ENCODE results near the gene INO80E. TPM values are rescaled to one million over a fixed set of nuclear protein-coding genes. Genes with fewer than 3 reads are reported as not detected.

The INO80E gene
- total and polyA plus RNA-seq, 2 donors (not counting 1 experiment from before 2014, with no cell fraction given), result 103 to 113 TPM

DNA sequence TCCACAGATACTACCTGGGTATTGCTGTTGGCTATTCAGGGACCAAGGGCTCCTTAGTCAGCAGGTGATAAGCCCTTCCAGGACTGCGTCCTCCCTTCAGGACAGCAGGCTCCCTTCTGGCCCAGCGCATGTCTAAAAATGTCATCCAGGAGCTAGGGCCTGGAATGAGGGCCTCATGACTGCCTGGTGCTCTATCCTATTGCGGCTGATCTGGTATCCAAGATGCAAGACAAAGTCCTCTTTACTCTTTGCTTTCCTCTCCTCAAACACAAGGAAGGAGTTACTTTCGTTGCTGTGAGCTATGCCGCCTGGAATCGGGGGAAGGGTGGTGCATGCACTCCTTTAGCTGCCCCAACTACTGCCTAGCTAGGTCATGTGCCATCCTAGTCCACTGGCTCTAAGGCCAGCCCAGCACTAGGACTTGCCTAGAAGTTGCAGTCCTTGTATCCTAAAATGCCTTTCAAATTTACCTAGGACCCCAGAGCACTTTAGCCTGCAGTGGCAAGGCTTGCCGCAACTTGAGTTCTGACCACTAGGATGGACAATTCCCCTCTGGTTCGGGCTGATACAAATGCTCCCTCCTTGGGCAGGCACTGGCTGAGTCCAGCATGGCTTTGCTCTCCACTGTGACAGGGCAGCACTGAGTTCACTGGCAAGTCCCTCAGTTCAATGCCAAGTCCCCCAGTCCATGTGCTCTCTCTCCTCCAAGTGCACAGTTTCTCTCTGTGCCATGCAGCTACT, 44.2 kb upstream of the INO80E start:
- H3K4me3 ChIP-seq (ENCODE audit: control extremely low read depth in 1 of 5, extremely low read depth in 1 of 5, insufficient read depth in 1 of 5, low read depth in 2 of 5, low read length in 4 of 5), result no peak overlapping the region
- H4K20me1 ChIP-seq (ENCODE audit: control insufficient read depth, insufficient read depth, low read length, poor library complexity, severe bottlenecking), result no peaks in the 10 kb centered on the region
- H3K79me2 ChIP-seq (ENCODE audit: control insufficient read depth, insufficient read depth, low read length), result no peaks in the 10 kb centered on the region
- POLR2A ChIA-PET, result no interaction called here
- H3K9me3 Mint-ChIP-seq (ENCODE audit: insufficient read depth), result peaks cover 5% of the 10 kb centered on the region
- no peaks in the 10 kb centered on the region for H3K27me3 ChIP-seq (replicated peaks in 1 of 4; ENCODE audit: control extremely low read depth in 1 of 4, control insufficient read depth in 3 of 4, insufficient read depth in 4 of 4, low read length in 3 of 4)
- no peak overlapping the region for H3K27ac Mint-ChIP-seq
- WGBS (ENCODE audit: insufficient coverage), result 94% methylated on average over 8 of the region's 8 CpGs
- peaks cover 0 to 9% (median 0%) of the 10 kb centered on the region in 3 donors for H3K9me3 ChIP-seq (ENCODE audit: control extremely low read depth in 1 of 3, control insufficient read depth in 2 of 3, insufficient read depth in 1 of 3, low read length in 2 of 3)
- H3K27me3 Mint-ChIP-seq, result peaks cover 10% of the 10 kb centered on the region
- DNase-seq (no peak), ATAC-seq (ENCODE audit: low read depth) (no peak)
- no peak overlapping the region for H3K4me2 ChIP-seq (replicated peaks; ENCODE audit: low read depth, low read length, poor library complexity, severe bottlenecking)
- CTCF ChIA-PET, result no interaction called here
- no peak overlapping the region for H2AFZ ChIP-seq (ENCODE audit: insufficient read depth, low read depth, low read length, poor library complexity, severe bottlenecking)
- TF ChIP-seq, protein P1, sequence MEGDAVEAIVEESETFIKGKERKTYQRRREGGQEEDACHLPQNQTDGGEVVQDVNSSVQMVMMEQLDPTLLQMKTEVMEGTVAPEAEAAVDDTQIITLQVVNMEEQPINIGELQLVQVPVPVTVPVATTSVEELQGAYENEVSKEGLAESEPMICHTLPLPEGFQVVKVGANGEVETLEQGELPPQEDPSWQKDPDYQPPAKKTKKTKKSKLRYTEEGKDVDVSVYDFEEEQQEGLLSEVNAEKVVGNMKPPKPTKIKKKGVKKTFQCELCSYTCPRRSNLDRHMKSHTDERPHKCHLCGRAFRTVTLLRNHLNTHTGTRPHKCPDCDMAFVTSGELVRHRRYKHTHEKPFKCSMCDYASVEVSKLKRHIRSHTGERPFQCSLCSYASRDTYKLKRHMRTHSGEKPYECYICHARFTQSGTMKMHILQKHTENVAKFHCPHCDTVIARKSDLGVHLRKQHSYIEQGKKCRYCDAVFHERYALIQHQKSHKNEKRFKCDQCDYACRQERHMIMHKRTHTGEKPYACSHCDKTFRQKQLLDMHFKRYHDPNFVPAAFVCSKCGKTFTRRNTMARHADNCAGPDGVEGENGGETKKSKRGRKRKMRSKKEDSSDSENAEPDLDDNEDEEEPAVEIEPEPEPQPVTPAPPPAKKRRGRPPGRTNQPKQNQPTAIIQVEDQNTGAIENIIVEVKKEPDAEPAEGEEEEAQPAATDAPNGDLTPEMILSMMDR (IDR thresholded peaks at IDR 0.05), result no peak
- no peak for TF ChIP-seq EZH2 (IDR thresholded peaks at IDR 0.05; ENCODE audit: borderline replicate concordance, insufficient read depth, low read depth, low read length, poor library complexity, severe bottlenecking)
- intact Hi-C loops (cut with micrococcal nuclease), result no loop called here
- no peaks in the 10 kb centered on the region for H3K36me3 ChIP-seq (replicated peaks in 1 of 2; ENCODE audit: control extremely low read depth in 1 of 2, control insufficient read depth in 1 of 2, extremely low read depth in 1 of 2, insufficient read depth in 2 of 2, low read length in 1 of 2)
- no peaks in the 10 kb centered on the region for H3K4me1 ChIP-seq (ENCODE audit: control insufficient read depth in 2 of 2, insufficient read depth in 2 of 2, low read length in 2 of 2)
- no peak overlapping the region for H3K27ac ChIP-seq (ENCODE audit: low read length in 2 of 2)
- no peaks in the 10 kb centered on the region for H3K4me1 Mint-ChIP-seq
- no peak overlapping the region for H3K9ac ChIP-seq (ENCODE audit: low read length)
- no peak overlapping the region for H3K4me3 Mint-ChIP-seq

DNA sequence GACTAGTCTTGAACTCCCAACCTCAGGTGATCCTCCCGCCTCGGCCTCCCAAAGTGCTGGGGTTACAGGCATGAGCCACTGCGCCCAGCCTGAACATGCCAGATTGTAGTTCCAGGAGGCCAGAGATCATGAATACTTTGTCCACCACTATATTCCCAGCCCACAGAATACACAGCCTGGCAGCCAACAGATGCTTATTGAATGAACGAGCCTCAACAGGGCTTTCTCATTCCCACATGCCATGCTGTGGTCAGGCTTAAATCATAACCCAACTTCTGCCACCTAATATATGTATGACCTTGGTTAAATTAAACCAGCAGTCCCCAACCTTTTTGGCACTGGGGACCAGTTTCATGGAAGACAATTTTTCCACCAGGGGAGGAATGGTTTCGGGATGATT, 37.3 kb upstream of the INO80E start:
- H3K4me2 ChIP-seq (replicated peaks; ENCODE audit: low read depth, low read length, poor library complexity, severe bottlenecking), result no peak overlapping the region
- POLR2A ChIA-PET, result no interaction called here
- intact Hi-C loops (cut with micrococcal nuclease), result no loop called here
- no peaks in the 10 kb centered on the region for H4K20me1 ChIP-seq (ENCODE audit: control insufficient read depth, insufficient read depth, low read length, poor library complexity, severe bottlenecking)
- no peak overlapping the region for H3K9ac ChIP-seq (ENCODE audit: low read length)
- Mint-ChIP-seq H3K4me3 (no peak overlapping the region), H3K4me1 (peaks cover 17% of the 10 kb centered on the region), H3K27me3 (no peaks in the 10 kb centered on the region), H3K27ac (no peak overlapping the region), H3K9me3 (ENCODE audit: insufficient read depth) (no peaks in the 10 kb centered on the region)
- H3K9me3 ChIP-seq (ENCODE audit: control extremely low read depth in 1 of 3, control insufficient read depth in 2 of 3, insufficient read depth in 1 of 3, low read length in 2 of 3), result no peaks in the 10 kb centered on the region
- no peaks in the 10 kb centered on the region for H3K27me3 ChIP-seq (replicated peaks in 1 of 4; ENCODE audit: control extremely low read depth in 1 of 4, control insufficient read depth in 3 of 4, insufficient read depth in 4 of 4, low read length in 3 of 4)
- no peak for TF ChIP-seq EZH2 (IDR thresholded peaks at IDR 0.05; ENCODE audit: borderline replicate concordance, insufficient read depth, low read depth, low read length, poor library complexity, severe bottlenecking)
- TF ChIP-seq, protein P1 (IDR thresholded peaks at IDR 0.05), result no peak
- CTCF ChIA-PET, result interaction anchor here (1.5 kb wide), 1 partner anchor 15 kb away, joined by 3 read pairs; no protein-coding TSS in a partner anchor
- no peak for ATAC-seq (ENCODE audit: low read depth)
- WGBS (ENCODE audit: insufficient coverage), result 100% methylated on average over 3 of the region's 5 CpGs
- H3K4me3 ChIP-seq (ENCODE audit: control extremely low read depth in 1 of 5, extremely low read depth in 1 of 5, insufficient read depth in 1 of 5, low read depth in 2 of 5, low read length in 4 of 5), result no peak overlapping the region
- H2AFZ ChIP-seq (ENCODE audit: insufficient read depth, low read depth, low read length, poor library complexity, severe bottlenecking), result no peak overlapping the region
- no peak for DNase-seq
- peaks cover 6% of the 10 kb centered on the region for H3K79me2 ChIP-seq (ENCODE audit: control insufficient read depth, insufficient read depth, low read length)
- no peak overlapping the region for H3K27ac ChIP-seq (ENCODE audit: low read length in 2 of 2)
- peaks cover 13 to 19% of the 10 kb centered on the region in 2 donors for H3K4me1 ChIP-seq (ENCODE audit: control insufficient read depth in 2 of 2, insufficient read depth in 2 of 2, low read length in 2 of 2)
- no peaks in the 10 kb centered on the region for H3K36me3 ChIP-seq (replicated peaks in 1 of 2; ENCODE audit: control extremely low read depth in 1 of 2, control insufficient read depth in 1 of 2, extremely low read depth in 1 of 2, insufficient read depth in 2 of 2, low read length in 1 of 2)
